Stimulated activated CD4-positive, alpha-beta T cell treated with anti-CD3 and anti-CD28 coated beads, TNF-alpha, amount 100 ng/mL, for 1 hour (primary cell): ENCODE results near the gene KRTAP10-5.
"Not testable (repeated sequence)": the region's sequence is repeated elsewhere in the genome, so short reads cannot be mapped to it uniquely, and the experiment has no call there.

Experiments used
- DNase-seq, 3 donors: peaks; one replicate each; pipeline ENCODE4 v3.0.0-alpha.2; 2020; ENCODE audit warnings: low read depth in 3 of 3, low spot score in 1 of 3

The KRTAP10-5 gene

DNA sequence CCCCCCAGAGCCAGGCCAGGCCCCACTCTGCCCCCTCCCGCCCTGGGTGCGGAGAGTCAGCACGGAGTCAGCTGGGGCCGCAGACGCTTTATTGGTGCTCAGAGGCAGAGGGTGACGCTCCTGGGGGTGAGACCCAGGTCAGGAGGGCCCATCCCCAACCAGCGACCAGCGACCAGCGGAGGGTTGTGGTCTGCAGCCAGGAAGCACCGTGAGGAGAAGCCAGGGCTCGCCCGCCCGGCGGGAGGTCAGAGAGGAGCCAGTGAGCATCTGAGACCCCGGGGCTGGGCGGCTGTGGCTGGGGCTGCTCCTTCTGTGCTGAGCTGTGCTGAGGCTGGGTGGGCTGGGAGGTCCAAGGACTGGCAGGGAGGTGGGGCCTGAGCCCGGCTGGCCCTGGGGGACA, 30.1 kb downstream of the KRTAP10-5 start:
- DNase-seq, result not testable (repeated sequence)

- DNase-seq, result no peak
Measured at GRCh38 chr21:44549525-44550211, 30.7 kb downstream of the KRTAP10-5 start.

DNA sequence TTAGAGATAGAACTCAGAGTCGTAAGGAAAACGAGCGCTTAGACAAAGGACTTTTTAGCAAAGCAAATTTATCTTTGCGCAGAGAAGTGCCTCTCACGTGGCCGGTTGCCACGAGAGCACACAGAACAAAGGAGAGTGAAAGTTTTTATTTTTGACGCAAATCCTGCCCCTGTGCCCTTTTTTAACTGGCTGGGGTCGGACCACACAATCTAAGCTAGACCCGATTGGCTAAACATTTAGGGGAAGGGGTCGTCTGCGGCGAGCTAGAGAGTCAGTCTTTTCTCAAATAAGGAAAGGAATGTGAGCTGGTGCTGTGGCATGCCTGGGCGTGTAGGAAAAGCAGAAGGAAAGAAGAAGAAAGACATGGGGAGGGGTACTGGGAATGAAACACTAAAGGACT, 31.5 kb downstream of the KRTAP10-5 start:
- no peak for DNase-seq

DNA sequence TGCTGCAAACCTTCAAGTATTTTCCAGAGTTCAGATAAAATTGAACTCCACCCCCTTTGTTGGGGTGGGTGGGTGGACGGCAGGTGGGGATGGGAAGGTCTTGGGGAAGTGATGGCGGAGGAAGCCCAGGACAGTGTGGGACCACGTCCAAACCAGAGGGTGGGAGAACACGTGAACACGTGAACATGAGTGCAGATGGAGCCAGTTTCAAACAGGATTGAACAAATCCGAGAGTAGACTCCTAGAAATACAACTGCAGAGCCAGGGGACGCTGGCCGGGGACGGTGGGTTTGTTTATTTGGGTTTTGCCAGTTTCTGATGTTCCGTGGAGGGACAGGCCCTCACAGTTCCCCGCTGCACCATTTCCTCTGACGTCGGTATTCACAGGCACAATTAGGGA, 32.0 kb downstream of the KRTAP10-5 start:
- DNase-seq, result no peak

DNA sequence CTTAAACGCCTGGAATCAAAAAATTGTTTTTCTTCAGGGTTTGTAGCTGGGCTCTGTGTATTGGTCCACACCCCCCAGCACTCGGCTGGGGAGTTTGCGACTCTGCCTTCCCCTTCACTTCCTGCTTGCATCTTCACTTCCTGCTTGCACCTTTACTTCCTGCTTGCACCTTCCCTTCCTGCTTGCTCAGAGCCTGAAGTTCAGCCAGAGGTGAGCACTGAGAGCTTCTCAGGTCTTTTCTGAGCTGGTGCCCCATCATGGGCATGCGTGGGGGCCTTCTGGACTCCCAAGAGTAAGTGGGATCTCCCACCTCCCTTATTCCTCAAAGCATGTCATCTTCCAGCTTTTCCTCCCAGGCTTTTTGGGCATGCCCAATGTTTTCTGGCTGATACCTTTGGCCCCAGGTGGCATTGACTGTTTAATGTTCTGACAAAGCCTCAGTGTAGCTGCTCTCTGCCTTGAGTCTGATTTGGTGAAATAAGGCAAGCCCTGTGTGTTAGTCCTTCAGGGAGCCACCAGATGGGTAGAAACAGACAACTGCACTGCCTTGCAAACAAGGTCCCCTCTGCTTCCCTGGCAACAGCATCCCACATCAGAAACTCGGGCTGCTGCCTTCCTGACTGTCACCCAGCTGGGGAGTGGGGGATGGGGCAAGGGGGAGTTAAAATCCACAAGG, 32.6 kb downstream of the KRTAP10-5 start:
- DNase-seq, result peak in 2 of 3 donors; percentile 4 to 13

- no peak for DNase-seq
Measured at GRCh38 chr21:44544566-44544965, 35.8 kb downstream of the KRTAP10-5 start.

DNA sequence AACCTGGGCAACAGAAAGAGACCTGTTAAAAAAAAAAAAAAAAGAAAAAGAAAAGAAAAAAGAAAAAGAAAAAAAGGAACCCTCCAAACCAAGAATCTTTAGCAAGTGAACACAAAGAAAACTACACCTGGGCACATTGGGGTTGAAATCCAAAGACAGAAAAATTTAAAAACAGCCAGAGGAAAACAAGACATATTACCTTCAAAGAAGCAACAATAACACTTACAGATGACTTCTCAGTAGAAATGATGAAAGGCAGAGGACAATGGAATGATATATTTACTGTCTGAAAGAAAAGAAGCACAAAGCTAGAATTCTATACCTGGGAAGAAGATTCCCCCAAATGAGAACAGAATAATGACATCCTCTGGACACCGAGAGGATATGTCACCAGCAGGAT, 37.7 kb downstream of the KRTAP10-5 start:
- no peak for DNase-seq

DNA sequence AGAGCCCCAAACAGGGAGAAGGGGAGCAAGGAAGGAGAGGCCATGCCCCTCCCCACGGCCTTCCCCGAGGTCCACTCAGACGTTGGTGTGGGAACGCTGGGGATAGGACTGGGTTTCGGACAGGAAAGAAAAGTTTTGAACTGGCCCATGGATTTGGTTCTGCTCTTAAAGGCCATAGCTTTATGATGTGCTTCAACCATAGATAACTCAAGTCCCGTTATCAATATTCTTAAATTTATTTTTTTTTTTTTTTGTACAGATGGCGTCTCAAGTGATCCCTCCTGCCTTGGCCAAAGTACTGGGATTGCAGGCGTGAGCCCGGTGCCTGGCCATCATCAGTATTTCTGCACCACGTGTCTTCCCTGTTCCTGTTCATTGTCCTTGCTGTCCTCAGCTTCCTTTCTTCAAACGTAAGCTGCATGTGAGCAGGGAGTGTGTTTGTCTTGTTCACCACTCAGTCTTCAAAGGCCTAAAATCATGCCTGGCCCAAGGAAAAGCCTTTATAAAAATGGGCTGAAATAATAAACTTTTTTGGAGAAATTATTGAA, 39.6 kb downstream of the KRTAP10-5 start:
- no peak for DNase-seq

GRCh38 chr21:44539991-44540666, 40.3 kb downstream of the KRTAP10-5 start, which contains the start of gene KRTAP10-1:
Gene KRTAP10-1, minus strand, starts transcription at chr21:44540195. Its CDS starts 45 bp downstream, at chr21:44540150.
- no peak for DNase-seq

GRCh38 chr21:44539046-44539445, 41.4 kb downstream of the KRTAP10-5 start:
- no peak for DNase-seq

DNA sequence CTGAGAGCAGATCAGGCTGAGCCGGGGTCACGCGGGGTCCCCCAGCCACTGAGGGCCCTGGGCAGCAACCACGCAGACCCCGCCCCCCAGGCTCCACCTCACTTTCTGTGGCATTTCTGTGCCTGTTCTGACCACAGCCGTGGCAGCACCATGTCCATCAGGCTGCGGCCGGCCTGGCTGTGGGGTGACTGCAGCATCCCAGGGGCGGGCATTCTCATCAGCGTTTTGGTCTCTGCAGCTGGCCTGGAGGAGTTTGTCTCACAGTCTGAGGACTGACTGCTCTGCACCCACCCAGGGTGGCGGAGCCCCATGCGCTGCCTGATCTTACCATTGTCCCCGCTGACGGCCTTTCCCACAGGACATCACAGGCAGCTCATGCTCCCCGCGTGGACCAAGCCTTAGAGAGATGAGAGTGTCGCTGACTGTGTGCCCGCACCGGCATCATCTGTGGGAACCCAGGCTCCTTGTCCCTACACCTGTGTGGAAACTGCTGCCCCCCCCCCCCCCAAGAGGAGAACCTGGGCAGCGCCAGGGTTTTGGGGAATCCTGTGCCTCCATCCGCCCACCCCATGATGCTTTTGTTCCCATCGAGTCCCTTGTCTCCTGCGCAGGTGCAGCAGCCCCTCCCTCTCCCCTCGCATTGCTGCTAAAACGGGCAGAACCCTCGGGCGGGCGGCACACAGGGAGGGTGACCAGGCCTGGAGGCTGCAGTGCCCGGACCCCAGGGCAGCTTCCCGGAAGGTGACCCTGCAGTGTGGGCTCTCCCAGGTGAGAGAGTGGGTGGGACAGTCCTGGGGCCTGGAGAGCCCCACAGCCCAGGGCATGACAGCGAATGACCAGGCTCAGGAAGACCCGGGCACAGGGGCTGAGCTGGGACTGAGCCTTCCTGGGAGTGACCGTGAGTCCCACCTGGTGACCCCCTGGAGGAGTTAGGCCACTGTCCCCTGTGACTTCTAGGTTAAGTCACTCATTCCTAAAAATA, 42.2 kb downstream of the KRTAP10-5 start:
- DNase-seq, result no peak

GRCh38 chr21:44535963-44536362, 44.4 kb downstream of the KRTAP10-5 start:
- no peak for DNase-seq

- no peak for DNase-seq
Measured at GRCh38 chr21:44534688-44535087, 45.7 kb downstream of the KRTAP10-5 start.

- DNase-seq, result no peak
Measured at GRCh38 chr21:44533891-44534627, 46.3 kb downstream of the KRTAP10-5 start.

- no peak for DNase-seq
Measured at GRCh38 chr21:44533121-44533890, 47.1 kb downstream of the KRTAP10-5 start.

DNA sequence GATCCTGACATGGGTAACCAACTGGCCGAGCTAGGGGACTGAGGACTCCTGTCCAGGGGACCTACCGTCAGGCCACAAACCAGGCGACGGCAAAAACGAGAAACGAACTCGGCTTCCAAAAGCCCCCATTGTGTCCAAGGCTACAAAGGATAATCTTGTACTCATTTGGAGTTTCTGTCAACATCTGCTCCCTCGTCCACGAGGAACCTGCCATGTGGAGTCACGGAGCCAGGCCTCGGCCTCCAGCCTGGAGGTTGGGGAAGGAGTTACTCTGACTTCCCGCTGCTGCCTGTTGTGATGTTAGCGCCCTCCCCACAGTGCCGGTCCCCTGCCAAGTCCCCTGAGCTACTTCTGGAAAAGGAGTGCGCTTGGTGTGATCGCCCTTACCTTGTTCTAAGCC, 47.7 kb downstream of the KRTAP10-5 start:
- DNase-seq, result no peak

DNA sequence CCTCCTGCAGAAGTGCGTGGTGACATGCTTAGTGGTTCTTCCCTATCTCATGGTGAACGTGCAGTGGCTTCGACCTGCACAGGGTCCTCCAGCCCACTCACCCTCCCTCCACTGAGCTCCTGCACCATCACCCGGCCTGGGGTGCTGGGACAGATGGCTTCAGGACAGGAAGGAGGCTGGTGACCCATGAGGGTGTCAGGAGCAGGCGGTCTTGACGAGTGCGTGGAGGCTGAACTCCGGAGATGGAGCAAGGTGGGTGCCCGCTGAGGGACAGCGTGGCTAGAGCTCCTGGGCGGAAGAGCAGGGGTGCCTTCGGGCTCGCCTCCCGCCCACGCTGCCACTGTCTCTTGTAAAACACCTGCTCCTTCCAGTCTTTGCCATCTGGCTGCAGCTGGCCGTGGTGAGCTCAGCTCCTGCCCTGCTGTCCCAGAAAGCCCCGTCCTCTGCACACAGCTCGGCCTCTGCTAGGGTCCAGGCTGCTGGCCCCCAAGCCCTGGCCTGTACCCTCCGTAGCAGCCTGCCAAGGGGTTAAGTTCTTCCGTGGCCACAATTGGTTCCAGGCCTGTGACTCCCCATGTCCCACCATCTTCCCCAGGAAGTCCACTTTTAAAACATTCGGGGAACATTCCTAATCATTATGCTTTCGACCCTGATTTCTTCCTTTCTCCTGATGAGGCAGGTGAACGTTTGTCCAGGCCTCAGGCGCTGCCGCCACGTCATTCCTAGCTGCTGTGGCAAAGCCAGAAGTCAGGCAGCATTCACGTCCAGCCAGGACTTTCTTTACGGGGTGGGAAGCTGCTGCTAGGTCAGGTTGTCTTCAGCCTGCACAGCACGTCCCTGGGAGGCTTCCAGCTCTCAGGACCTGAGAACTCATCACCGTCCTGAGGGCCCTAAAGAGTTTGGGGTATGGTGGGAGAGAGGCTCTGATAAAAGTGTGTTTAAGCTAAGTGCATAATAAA, 48.5 kb downstream of the KRTAP10-5 start:
- DNase-seq, result no peak
